Kidney capillary endothelial cell (primary cell): ENCODE data around the gene ZBTB7C.
A peak's percentile ranks its signal among the peaks of the same experiment; 100 is the strongest.

ENCODE experiments used
- DNase-seq: peaks from one replicate; pipeline ENCODE4 v3.0.0-alpha.2; 2018; ENCODE audit warnings: low spot score

ZBTB7C gene

GRCh38 chr18:48060346-48060745 is 348.8 kb downstream of the ZBTB7C start:
- DNase-seq, result no peak

GRCh38 chr18:48059455-48060010 is 349.6 kb downstream of the ZBTB7C start:
- DNase-seq, result no peak

- no peak for DNase-seq
Measured at GRCh38 chr18:48058486-48058885, 350.7 kb downstream of the ZBTB7C start.

GRCh38 chr18:48057018-48057417 is 352.2 kb downstream of the ZBTB7C start:
- DNase-seq, result no peak

GRCh38 chr18:48055351-48055750 is 353.8 kb downstream of the ZBTB7C start:
- no peak for DNase-seq

- DNase-seq, result no peak
Measured at GRCh38 chr18:48053881-48054816, 355.0 kb downstream of the ZBTB7C start.

- no peak for DNase-seq
Measured at GRCh38 chr18:48052842-48053241, 356.3 kb downstream of the ZBTB7C start.

- DNase-seq, result no peak
Measured at GRCh38 chr18:48051945-48052840, 357.0 kb downstream of the ZBTB7C start.

- no peak for DNase-seq
Measured at GRCh38 chr18:48050176-48050575, 359.0 kb downstream of the ZBTB7C start.

- no peak for DNase-seq
Measured at GRCh38 chr18:48049757-48050156, 359.4 kb downstream of the ZBTB7C start.

- no peak for DNase-seq
Measured at GRCh38 chr18:48048251-48048650, 360.9 kb downstream of the ZBTB7C start.

GRCh38 chr18:48046843-48047242 is 362.3 kb downstream of the ZBTB7C start:
- DNase-seq, result no peak

GRCh38 chr18:48045744-48046143 is 363.4 kb downstream of the ZBTB7C start:
- DNase-seq, result no peak

GRCh38 chr18:48044944-48045343 is 364.2 kb downstream of the ZBTB7C start:
- DNase-seq, result no peak

GRCh38 chr18:48043166-48043565 is 366.0 kb downstream of the ZBTB7C start:
- no peak for DNase-seq

- DNase-seq, result no peak
Measured at GRCh38 chr18:48042431-48042830, 366.8 kb downstream of the ZBTB7C start.

- DNase-seq, result no peak
Measured at GRCh38 chr18:48040457-48041110, 368.6 kb downstream of the ZBTB7C start.

GRCh38 chr18:48039769-48040215 is 369.4 kb downstream of the ZBTB7C start:
- DNase-seq, result no peak

GRCh38 chr18:48038636-48039035 is 370.5 kb downstream of the ZBTB7C start:
- DNase-seq, result no peak

- peak; percentile 12 for DNase-seq
Measured at GRCh38 chr18:48037481-48038271, 371.5 kb downstream of the ZBTB7C start.
